GM12878 (cell line): ENCODE data around the gene HHAT. TPM values are rescaled to one million over a fixed set of nuclear protein-coding genes. Genes with fewer than 3 reads are reported as not detected.

Experiments used
- ATAC-seq: fragments of 200-7000 bp; cut with Tn5 transposase; 3 replicates; pipeline ENCODE4 v1.9.1; 2020; ENCODE audit warnings: mild to moderate bottlenecking, moderate library complexity
- BruUV-seq: library from RNA; stranded (reverse); fragments of 400-500 nt; replicated peaks from 2 replicates; lab custom pipeline; 2021; lab: Mats Ljungman, UMichigan
- CTCF ChIA-PET: fragments of 300-600 bp; sonication (Branson Sonifier 250); formaldehyde crosslinking; extraction: SDS; loops from one replicate; lab custom pipeline; 2021; ENCODE audit warnings: inconsistent platforms; lab: Yijun Ruan, JAX
- POLR2A ChIA-PET: fragments of 350-600 bp; formaldehyde crosslinking; extraction: SDS; loops from one replicate; lab custom pipeline; 2021; ENCODE audit warnings: inconsistent platforms; lab: Charles Lee
- RAD21 ChIA-PET: fragments of 300-600 bp; sonication (Branson Sonifier 250); formaldehyde crosslinking; loops from one replicate; lab custom pipeline; 2023; ENCODE audit warnings: antibody characterized with exemption; ENCODE audit not compliant: unreplicated experiment; lab: Charles Lee
- SMC1A ChIA-PET: fragments of 300-600 bp; sonication (Branson Sonifier 250); formaldehyde crosslinking; loops from one replicate; lab custom pipeline; 2023; ENCODE audit not compliant: unreplicated experiment, uncharacterized antibody; lab: Charles Lee
- DNase-seq: peaks from one replicate; pipeline ENCODE4 v3.0.0-alpha.2; 2011; ENCODE audit warnings: low read depth, low spot score
- FAIRE-seq: peaks from 3 replicates; lab custom pipeline; 2011; peaks lifted over from hg19 to GRCh38; lab: Jason Lieb, UNC
- H2AFZ ChIP-seq: 2 replicates; pipeline ENCODE4 v1.6.0; 2011; ENCODE audit warnings: low read depth, low read length, control low read depth; ENCODE audit not compliant: control insufficient read depth
- H3K27ac ChIP-seq: 2 replicates; pipeline ENCODE4 v1.5.1; 2011; ENCODE audit warnings: control low read depth; ENCODE audit not compliant: control insufficient read depth, insufficient read depth
- H3K27me3 ChIP-seq, 2 experiments: replicated peaks in 1 of 2; 2 replicates each; pipeline versions ENCODE4 v1.6.0 to v1.6.1; 2011; ENCODE audit warnings: low read length in 1 of 2; ENCODE audit not compliant: control insufficient read depth in 2 of 2, insufficient read depth in 2 of 2
- H3K36me3 ChIP-seq, 2 experiments: 2 replicates each; pipeline ENCODE4 v1.5.1; 2011; ENCODE audit warnings: low read length in 1 of 2; ENCODE audit not compliant: control insufficient read depth in 2 of 2, insufficient read depth in 2 of 2
- H3K4me1 ChIP-seq: 2 replicates; pipeline ENCODE4 v1.6.1; 2011; ENCODE audit warnings: mild to moderate bottlenecking, low read length, moderate library complexity, mixed read lengths; ENCODE audit not compliant: control insufficient read depth, insufficient read depth
- H3K4me2 ChIP-seq: 2 replicates; pipeline ENCODE4 v1.6.0; 2011; ENCODE audit warnings: control low read depth; ENCODE audit not compliant: control insufficient read depth, insufficient read depth
- H3K4me3 ChIP-seq: fragments of 200-600 bp; sonication (generic); 2 replicates; pipeline ENCODE4 v1.5.1; 2016
- H3K79me2 ChIP-seq: 2 replicates; pipeline ENCODE4 v1.6.0; 2011; ENCODE audit warnings: low read length; ENCODE audit not compliant: control insufficient read depth, insufficient read depth
- H3K9ac ChIP-seq: 2 replicates; pipeline ENCODE4 v1.8.0; 2011; ENCODE audit warnings: low read length, control low read depth, mixed read lengths; ENCODE audit not compliant: control insufficient read depth, insufficient read depth
- H3K9me3 ChIP-seq: replicated peaks from 3 replicates; pipeline ENCODE4 v1.5.1; 2011; ENCODE audit warnings: mild to moderate bottlenecking, low read length; ENCODE audit not compliant: control insufficient read depth, insufficient read depth
- H4K20me1 ChIP-seq: 2 replicates; pipeline ENCODE4 v1.6.0; 2011; ENCODE audit not compliant: control insufficient read depth, insufficient read depth
- CUX1 ChIP-seq: IDR thresholded peaks from 2 replicates; pipeline ENCODE4 v1.6.1; 2012; ENCODE audit warnings: improper control_type of control experiment, low read depth, low read length; ENCODE audit not compliant: insufficient replicate concordance
- EP300 ChIP-seq, 2 experiments: fragments of 150-350 bp in 1 of 2; IDR thresholded peaks; 2 replicates each; pipeline ENCODE4 v1.6.1; 2011 to 2012; ENCODE audit warnings: low read depth in 2 of 2, low read length in 2 of 2, borderline replicate concordance in 1 of 2, improper control_type of control experiment in 1 of 2, inconsistent platforms in 1 of 2; ENCODE audit not compliant: control insufficient read depth in 1 of 2
- GABPA ChIP-seq: IDR thresholded peaks from 2 replicates; pipeline ENCODE4 v1.6.1; 2014; ENCODE audit warnings: antibody characterized with exemption, low read depth, mild to moderate bottlenecking, inconsistent platforms
- IKZF1 ChIP-seq: fragments of 450-650 bp; conservative IDR thresholded peaks from 2 replicates; pipeline ENCODE4 v1.6.1; 2017; ENCODE audit warnings: antibody characterized with exemption, mild to moderate bottlenecking
- MAX ChIP-seq: IDR thresholded peaks from 2 replicates; pipeline ENCODE4 v1.6.1; 2012; ENCODE audit warnings: low read depth, low read length, improper control_type of control experiment
- MXI1 ChIP-seq: fragments of 150-350 bp; IDR thresholded peaks from 2 replicates; pipeline ENCODE4 v1.6.1; 2011; ENCODE audit warnings: low read depth, mild to moderate bottlenecking, inconsistent platforms, low read length, improper control_type of control experiment
- NFIC ChIP-seq: IDR thresholded peaks from 2 replicates; pipeline ENCODE4 v1.6.1; 2012; ENCODE audit warnings: low read depth, mild to moderate bottlenecking, inconsistent platforms, low read length, moderate library complexity
- SIN3A ChIP-seq: IDR thresholded peaks from 2 replicates; pipeline ENCODE4 v1.6.1; 2012; ENCODE audit warnings: low read depth, low read length, improper control_type of control experiment
- SREBF2 ChIP-seq: IDR thresholded peaks from 2 replicates; pipeline ENCODE4 v1.6.1; 2012; ENCODE audit warnings: mild to moderate bottlenecking, low read length
- WGBS: methylation state at CpG from one replicate; pipeline ENCODE4 v1.1.6; 2016; ENCODE audit warnings: low lambda C conversion rate; ENCODE audit not compliant: insufficient replicate concordance, insufficient coverage; ENCODE audit errors: missing lambda C conversion rate; 5-methylcytosine and 5-hydroxymethylcytosine counted together
- in situ Hi-C: fragments of 300-500 bp; cut with MboI; formaldehyde crosslinking; loops from 9 replicates; pipeline ENCODE4 v1.14.3; 2018; ENCODE audit warnings: mixed read lengths
- intact Hi-C: fragments of 100-400 bp; cut with micrococcal nuclease; formaldehyde crosslinking; loops from one replicate; pipeline ENCODE4 v1.14.2; 2022; ENCODE audit not compliant: unreplicated experiment
- polyA plus RNA-seq, 11 experiments: library from polyadenylated mRNA; depleted of rRNA in 4 of 11; unstranded in 6 of 11; stranded (reverse) in 5 of 11; fragments of >200 nt; fragmentation: Nextera tagmentation in 4 of 11; fragmentation: Illumina TruSeq in 1 of 11; extraction: Ambion mirVana in 4 of 11; extraction: Trizol in 1 of 11; gene quantifications; 1 replicate in 1 of 11; 2 replicates in 10 of 11; pipeline versions ENCODE4 v1.2.1 to v1.2.3, GENCODE V29; 2011 to 2016; ENCODE audit warnings: inconsistent platforms in 2 of 11, missing spikeins in 2 of 11, low read depth in 1 of 11
- total RNA-seq, 4 experiments: library from RNA; depleted of rRNA in 3 of 4; stranded (reverse); fragments of >200 nt in 3 of 4; fragmentation: Illumina TruSeq in 1 of 4; extraction: Trizol in 1 of 4; gene quantifications; 2 replicates each; pipeline versions ENCODE4 v1.2.1 to v1.2.3, GENCODE V29; 2013 to 2021

HHAT gene
- total and polyA plus RNA-seq, 10 of the 15 experiments (the other 5 are each of a cell fraction or from before 2014, with no cell fraction given), result 1.2 to 37.6 (median 2.6) TPM

GRCh38 chr1:210378736-210379135 is 50.0 kb downstream of the HHAT start:
- Histone ChIP-seq H3K4me1 (no peaks in the 10 kb centered on the region), H3K27me3 (no peaks in the 10 kb centered on the region), H4K20me1 (no peaks in the 10 kb centered on the region), H3K36me3 (no peaks in the 10 kb centered on the region), H3K9ac (no peak overlapping the region), H2AFZ (no peak overlapping the region), H3K9me3 (no peaks in the 10 kb centered on the region), H3K79me2 (no peaks in the 10 kb centered on the region), H3K4me3 (no peak overlapping the region), H3K4me2 (no peak overlapping the region), H3K27ac (no peak overlapping the region)
- no TSS peak for BruUV-seq
- FAIRE-seq (no peak), DNase-seq (no peak), ATAC-seq (no peak)
- in situ Hi-C loops, result no loop called here
- ChIA-PET RAD21 (interaction anchor here (1.1 to 9.2 kb wide), 3 partner anchors 10 to 21 kb away, joined by 4 to 415 read pairs (median 4); no protein-coding TSS in a partner anchor), SMC1A (interaction anchor here (1.0 to 15.0 kb wide), 6 partner anchors 13 to 64 kb away, joined by 3 to 683 read pairs (median 4); no protein-coding TSS in a partner anchor), POLR2A (interaction anchor here (1.2 to 9.5 kb wide), 3 partner anchors 11 to 35 kb away, joined by 3 to 224 read pairs (median 5); no protein-coding TSS in a partner anchor), CTCF (interaction anchor here (0.6 to 9.5 kb wide), 7 partner anchors 11 to 30 kb away, joined by 3 to 379 read pairs (median 5); no protein-coding TSS in a partner anchor)
- no peak for TF ChIP-seq MAX
- TF ChIP-seq NFIC, result no peak
- intact Hi-C loops, result no loop called here
- WGBS, result 88% methylated on average over 1 of the region's 1 CpG

GRCh38 chr1:210381934-210382333 is 53.2 kb downstream of the HHAT start:
- Histone ChIP-seq H3K36me3 (no peaks in the 10 kb centered on the region), H3K4me1 (no peaks in the 10 kb centered on the region), H3K27ac (no peak overlapping the region), H3K4me3 (no peak overlapping the region), H3K27me3 (no peaks in the 10 kb centered on the region), H4K20me1 (no peaks in the 10 kb centered on the region), H3K9ac (no peak overlapping the region), H3K4me2 (no peak overlapping the region), H2AFZ (no peak overlapping the region), H3K79me2 (no peaks in the 10 kb centered on the region), H3K9me3 (no peaks in the 10 kb centered on the region)
- RAD21 ChIA-PET, result interaction anchor here (1.2 to 4.6 kb wide), 3 partner anchors 8 to 20 kb away, joined by 3 to 28 read pairs (median 3); no protein-coding TSS in a partner anchor
- in situ Hi-C loops (no loop called here), intact Hi-C loops (no loop called here)
- ATAC-seq, result no peak
- no peak for DNase-seq
- BruUV-seq, result no TSS peak
- no peak for TF ChIP-seq SIN3A
- no peak for TF ChIP-seq EP300 (IDR thresholded peaks at IDR 0.05; ENCODE audit: borderline replicate concordance in 1 of 2, control insufficient read depth in 1 of 2, low read depth in 2 of 2, low read length in 2 of 2)
- TF ChIP-seq CUX1, result no peak
- TF ChIP-seq IKZF1, result no peak
- no peak for TF ChIP-seq MXI1
- no peak for TF ChIP-seq GABPA
- no peak for TF ChIP-seq SREBF2
- 46% methylated on average over 4 of the region's 4 CpGs for WGBS
- SMC1A ChIA-PET, result interaction anchor here (15.0 to 26.8 kb wide), 2 partner anchors 3 to 12 kb away, joined by 683 read pairs; no protein-coding TSS in a partner anchor
- POLR2A ChIA-PET, result interaction anchor here (9.5 kb wide), 1 partner anchor 16 kb away, joined by 224 read pairs; no protein-coding TSS in a partner anchor
- CTCF ChIA-PET, result interaction anchor here (0.5 to 1.5 kb wide), 4 partner anchors 8 to 1360 kb away, joined by 3 to 5 read pairs (median 4); no protein-coding TSS in a partner anchor
- FAIRE-seq, result no peak
